IPS-15b (cell line): ENCODE data around the gene PBX3.

Source experiments
- H3K27me3 ChIP-seq: one replicate; pipeline ENCODE4 v1.6.1; 2013; ENCODE audit warnings: low read length; ENCODE audit not compliant: control insufficient read depth, insufficient read depth
- H3K36me3 ChIP-seq: one replicate; pipeline ENCODE4 v1.6.1; 2013; ENCODE audit warnings: low read length; ENCODE audit not compliant: control insufficient read depth, insufficient read depth
- H3K4me1 ChIP-seq: one replicate; pipeline ENCODE4 v1.6.1; 2013; ENCODE audit warnings: mild to moderate bottlenecking, low read length; ENCODE audit not compliant: control insufficient read depth, insufficient read depth
- H3K4me3 ChIP-seq: one replicate; pipeline ENCODE4 v1.5.1; 2013; ENCODE audit warnings: low read depth, low read length
- H3K9ac ChIP-seq: one replicate; pipeline ENCODE4 v1.6.1; 2013; ENCODE audit warnings: low read depth, mild to moderate bottlenecking, low read length
- H3K9me3 ChIP-seq: one replicate; pipeline ENCODE4 v1.6.1; 2013; ENCODE audit warnings: mild to moderate bottlenecking, low read length; ENCODE audit not compliant: control insufficient read depth, insufficient read depth

The PBX3 gene

DNA sequence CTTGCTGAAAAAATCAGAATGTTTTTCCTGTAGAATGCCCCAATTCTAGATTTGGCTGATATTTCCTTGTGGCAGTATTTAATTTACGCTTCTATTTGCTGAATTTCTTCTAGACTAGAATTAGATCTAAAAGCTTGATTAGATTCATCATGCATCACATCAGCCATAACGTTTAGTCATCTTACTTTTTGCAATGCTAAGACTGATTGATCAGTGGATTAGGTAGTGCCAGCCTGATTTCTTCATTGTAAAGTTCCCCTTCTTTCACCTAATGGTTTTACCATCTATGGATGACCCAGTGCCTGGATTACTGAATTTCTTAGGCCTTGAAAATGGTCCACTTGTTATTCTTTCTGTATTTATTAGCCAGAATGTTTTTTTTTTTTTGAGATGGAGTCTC, 83.9 kb downstream of the PBX3 start:
- Histone ChIP-seq H3K36me3 (no peaks in the 10 kb centered on the region), H3K27me3 (no peaks in the 10 kb centered on the region), H3K9me3 (no peaks in the 10 kb centered on the region), H3K4me1 (no peaks in the 10 kb centered on the region), H3K9ac (no peak overlapping the region), H3K4me3 (no peak overlapping the region)

- Histone ChIP-seq H3K4me1 (no peaks in the 10 kb centered on the region), H3K9ac (no peak overlapping the region), H3K27me3 (no peaks in the 10 kb centered on the region), H3K4me3 (no peak overlapping the region), H3K9me3 (no peaks in the 10 kb centered on the region), H3K36me3 (no peaks in the 10 kb centered on the region)
Measured at GRCh38 chr9:125831616-125832015, 84.4 kb downstream of the PBX3 start.

DNA sequence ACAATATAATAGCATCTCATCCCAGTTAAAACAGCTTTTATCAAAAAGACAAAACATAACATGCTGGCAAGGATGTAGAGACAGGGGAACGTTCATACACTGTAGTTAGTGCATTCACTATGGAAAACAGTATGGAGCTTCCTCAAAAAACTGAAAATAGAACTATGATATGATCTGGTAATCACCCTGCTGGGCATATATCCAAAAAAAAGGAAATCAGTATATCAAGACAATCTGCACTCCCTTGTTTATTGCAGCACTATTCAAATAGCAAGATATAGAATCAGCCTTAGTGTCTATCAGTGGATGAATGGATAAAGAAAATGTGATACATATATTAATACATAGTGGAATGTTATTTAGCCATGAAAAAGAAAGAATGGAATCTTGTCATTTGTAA, 88.5 kb downstream of the PBX3 start:
- Histone ChIP-seq H3K9me3 (no peaks in the 10 kb centered on the region), H3K36me3 (no peaks in the 10 kb centered on the region), H3K4me1 (no peaks in the 10 kb centered on the region), H3K4me3 (no peak overlapping the region), H3K9ac (no peak overlapping the region), H3K27me3 (no peaks in the 10 kb centered on the region)

- no peaks in the 10 kb centered on the region for H3K9me3 ChIP-seq
- H3K27me3 ChIP-seq: no peaks in the 10 kb centered on the region
- H3K4me3 ChIP-seq: no peak overlapping the region
- H3K4me1 ChIP-seq: peaks cover 27% of the 10 kb centered on the region
- H3K9ac ChIP-seq: no peak overlapping the region
- H3K36me3 ChIP-seq: no peaks in the 10 kb centered on the region
Measured at GRCh38 chr9:125839317-125839716, 92.1 kb downstream of the PBX3 start.

DNA sequence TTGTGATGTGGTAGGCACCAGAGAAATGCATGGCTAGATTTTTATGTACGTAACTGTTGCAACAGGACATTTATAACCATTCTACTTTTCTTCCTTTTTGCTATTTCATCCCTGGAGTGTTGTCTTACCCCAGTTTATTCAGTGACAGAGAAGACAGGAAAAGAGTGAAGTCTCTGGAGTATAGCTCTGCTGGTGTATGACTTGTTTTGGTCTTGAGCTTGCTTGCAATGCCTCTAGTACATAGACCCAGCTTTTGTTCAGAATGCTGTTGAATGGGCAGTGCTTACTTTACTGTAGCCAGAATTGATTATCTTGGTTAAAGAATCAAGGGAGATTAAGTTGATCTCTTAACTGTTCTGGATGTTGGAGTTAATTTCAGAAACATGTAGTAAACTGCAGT, 94.3 kb downstream of the PBX3 start:
- H3K36me3 ChIP-seq: no peaks in the 10 kb centered on the region
- no peak overlapping the region for H3K9ac ChIP-seq
- no peak overlapping the region for H3K4me3 ChIP-seq
- H3K4me1 ChIP-seq: peaks cover 40% of the 10 kb centered on the region
- no peaks in the 10 kb centered on the region for H3K9me3 ChIP-seq
- H3K27me3 ChIP-seq: no peaks in the 10 kb centered on the region

GRCh38 chr9:125842242-125842641, 95.1 kb downstream of the PBX3 start:
- H3K36me3 ChIP-seq: no peaks in the 10 kb centered on the region
- H3K4me3 ChIP-seq: no peak overlapping the region
- H3K9ac ChIP-seq: no peak overlapping the region
- H3K4me1 ChIP-seq: peaks cover 40% of the 10 kb centered on the region
- H3K9me3 ChIP-seq: no peaks in the 10 kb centered on the region
- no peaks in the 10 kb centered on the region for H3K27me3 ChIP-seq

DNA sequence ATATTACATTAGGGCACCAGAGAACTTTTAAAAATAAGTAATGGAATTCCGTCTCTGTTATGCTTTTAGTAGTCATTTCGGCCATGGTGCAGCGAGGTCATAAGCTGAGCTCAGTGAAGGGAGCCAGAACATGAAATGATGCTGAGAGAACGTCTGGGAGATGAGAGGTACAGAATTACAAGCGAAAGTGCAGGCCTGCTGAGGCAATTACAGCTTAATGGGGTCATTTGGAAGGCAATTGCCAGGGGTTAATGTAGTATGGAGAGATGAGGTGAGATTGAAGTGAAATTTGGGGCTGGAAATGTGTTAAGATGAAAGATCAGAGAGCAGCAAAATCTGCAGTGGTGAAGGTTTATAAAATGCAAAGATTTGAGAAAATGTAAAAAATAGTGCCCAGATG, 96.5 kb downstream of the PBX3 start:
- H3K4me3 ChIP-seq: no peak overlapping the region
- no peaks in the 10 kb centered on the region for H3K9me3 ChIP-seq
- no peaks in the 10 kb centered on the region for H3K27me3 ChIP-seq
- no peak overlapping the region for H3K9ac ChIP-seq
- peaks cover 40% of the 10 kb centered on the region for H3K4me1 ChIP-seq
- no peaks in the 10 kb centered on the region for H3K36me3 ChIP-seq

- no peaks in the 10 kb centered on the region for H3K27me3 ChIP-seq
Measured at GRCh38 chr9:125844611-125845010, 97.4 kb downstream of the PBX3 start.

DNA sequence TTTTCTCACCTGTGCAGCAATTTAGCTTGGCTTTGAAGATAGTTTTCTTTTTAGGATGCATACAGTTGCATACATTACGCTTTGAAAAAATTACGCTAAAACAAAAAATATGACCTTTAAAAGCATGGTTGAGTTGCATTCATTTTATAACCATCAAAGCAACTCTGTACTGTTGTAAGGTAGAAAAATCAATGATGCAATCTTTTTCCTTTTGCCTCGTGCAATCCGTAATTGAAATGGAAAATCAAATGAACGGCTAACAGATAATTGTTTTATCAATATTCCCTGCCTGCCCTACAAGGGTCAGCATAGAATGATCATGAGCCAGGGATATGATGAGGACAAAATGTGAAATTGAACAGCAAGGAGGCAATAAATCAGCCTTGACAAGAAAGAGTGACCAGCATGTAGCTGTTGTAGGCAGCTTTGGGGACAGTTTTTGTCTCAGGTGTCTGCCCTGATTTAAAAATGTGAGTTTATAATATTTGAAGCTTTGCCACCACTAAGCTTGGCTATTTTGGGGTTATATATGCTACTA, 98.2 kb downstream of the PBX3 start:
- Histone ChIP-seq H3K4me1 (peaks cover 40% of the 10 kb centered on the region), H3K4me3 (no peak overlapping the region), H3K9me3 (no peaks in the 10 kb centered on the region), H3K9ac (no peak overlapping the region), H3K36me3 (no peaks in the 10 kb centered on the region), H3K27me3 (no peaks in the 10 kb centered on the region)

More at GRCh38 chr9:125844611-125845010, 97.4 kb downstream of the PBX3 start:
- H3K4me3 ChIP-seq: no peak overlapping the region
- H3K9me3 ChIP-seq: no peaks in the 10 kb centered on the region
- no peak overlapping the region for H3K9ac ChIP-seq
- H3K36me3 ChIP-seq: no peaks in the 10 kb centered on the region
- peaks cover 40% of the 10 kb centered on the region for H3K4me1 ChIP-seq

- Histone ChIP-seq H3K4me1 (peaks cover 24% of the 10 kb centered on the region), H3K9me3 (no peaks in the 10 kb centered on the region), H3K9ac (no peak overlapping the region), H3K27me3 (no peaks in the 10 kb centered on the region), H3K4me3 (no peak overlapping the region), H3K36me3 (no peaks in the 10 kb centered on the region)
Measured at GRCh38 chr9:125847735-125848134, 100.6 kb downstream of the PBX3 start.

- H3K9me3 ChIP-seq: no peaks in the 10 kb centered on the region
- no peaks in the 10 kb centered on the region for H3K27me3 ChIP-seq
- H3K4me1 ChIP-seq: peaks cover 5% of the 10 kb centered on the region
- H3K9ac ChIP-seq: no peak overlapping the region
- H3K4me3 ChIP-seq: no peak overlapping the region
- no peaks in the 10 kb centered on the region for H3K36me3 ChIP-seq
Measured at GRCh38 chr9:125850106-125850632, 103.0 kb downstream of the PBX3 start.

- H3K4me3 ChIP-seq: no peak overlapping the region
- no peaks in the 10 kb centered on the region for H3K4me1 ChIP-seq
- no peaks in the 10 kb centered on the region for H3K36me3 ChIP-seq
- no peaks in the 10 kb centered on the region for H3K27me3 ChIP-seq
- no peak overlapping the region for H3K9ac ChIP-seq
- no peaks in the 10 kb centered on the region for H3K9me3 ChIP-seq
Measured at GRCh38 chr9:125850763-125851162, 103.6 kb downstream of the PBX3 start.
